Caco-2 (cell line): ENCODE results near the gene PNLIPRP2. TPM values are rescaled to one million over a fixed set of nuclear protein-coding genes. Genes with fewer than 3 reads are reported as not detected.

ENCODE experiments used
- BruUV-seq: library from RNA; stranded (reverse); fragments of 400-500 nt; replicated peaks from 2 replicates; lab custom pipeline; 2021; lab: Mats Ljungman, UMichigan
- CTCF ChIA-PET: fragments of 300-600 bp; sonication (Branson Sonifier 250); formaldehyde crosslinking; loops from one replicate; lab custom pipeline; 2022; ENCODE audit warnings: antibody characterized with exemption; lab: Charles Lee
- POLR2A ChIA-PET: fragments of 300-600 bp; sonication (Branson Sonifier 250); formaldehyde crosslinking; loops from one replicate; lab custom pipeline; 2022; ENCODE audit warnings: antibody characterized with exemption; lab: Charles Lee
- DNase-seq, 2 experiments: peaks; one replicate each; pipeline versions ENCODE4 v3.0.0 to v3.0.0-alpha.2; 2020 to 2022
- H3K27me3 ChIP-seq: replicated peaks from 2 replicates; pipeline ENCODE4 v1.6.0; 2011; ENCODE audit warnings: low read length; ENCODE audit not compliant: control insufficient read depth, insufficient read depth
- H3K36me3 ChIP-seq: 2 replicates; pipeline ENCODE4 v1.5.1; 2011; ENCODE audit warnings: low read length; ENCODE audit not compliant: control insufficient read depth, insufficient read depth
- H3K4me1 ChIP-seq: fragments of 250-450 bp; sonication (Bioruptor Pico); 2 replicates; pipeline ENCODE4 v1.5.1; 2020; ENCODE audit warnings: mild to moderate bottlenecking
- H3K4me3 ChIP-seq: 2 replicates; pipeline ENCODE4 v1.5.1; 2011; ENCODE audit warnings: low read depth, mild to moderate bottlenecking, control low read depth, low read length
- H3K9me3 ChIP-seq: fragments of 250-450 bp; sonication (Bioruptor Pico); 2 replicates; pipeline ENCODE4 v1.5.1; 2020; ENCODE audit warnings: mild to moderate bottlenecking, moderate library complexity
- H3K27ac Mint-ChIP-seq: one replicate; pipeline ENCODE4 v1.8.0; 2022; ENCODE audit warnings: mixed read lengths; ENCODE audit not compliant: unreplicated experiment
- H3K27me3 Mint-ChIP-seq: one replicate; pipeline ENCODE4 v1.8.0; 2022; ENCODE audit warnings: mixed read lengths; ENCODE audit not compliant: insufficient read depth, unreplicated experiment
- H3K36me3 Mint-ChIP-seq: one replicate; pipeline ENCODE4 v1.8.0; 2022; ENCODE audit warnings: mild to moderate bottlenecking, mixed read lengths; ENCODE audit not compliant: insufficient read depth, unreplicated experiment
- H3K4me1 Mint-ChIP-seq: one replicate; pipeline ENCODE4 v1.8.0; 2022; ENCODE audit warnings: low read depth, mixed read lengths; ENCODE audit not compliant: unreplicated experiment
- H3K4me3 Mint-ChIP-seq: one replicate; pipeline ENCODE4 v1.8.0; 2022; ENCODE audit warnings: mild to moderate bottlenecking, moderate library complexity, mixed read lengths; ENCODE audit not compliant: unreplicated experiment
- H3K9me3 Mint-ChIP-seq: one replicate; pipeline ENCODE4 v1.8.0; 2022; ENCODE audit warnings: mixed read lengths; ENCODE audit not compliant: unreplicated experiment
- CTCF ChIP-seq, 2 experiments: fragments of 200-600 bp in 1 of 2; IDR thresholded peaks; 1 replicate in 1 of 2; 2 replicates in 1 of 2; pipeline versions ENCODE4 v1.5.1 to v1.8.0; 2011 to 2022; ENCODE audit warnings: antibody characterized with exemption in 1 of 2, control low read depth in 1 of 2, inconsistent platforms in 1 of 2, low read depth in 1 of 2, low read length in 1 of 2, mild to moderate bottlenecking in 1 of 2, moderate library complexity in 1 of 2; ENCODE audit not compliant: insufficient read depth in 1 of 2, severe bottlenecking in 1 of 2, unreplicated experiment in 1 of 2
- intact Hi-C: fragments of 100-400 bp; cut with micrococcal nuclease; formaldehyde crosslinking; loops from one replicate; pipeline ENCODE4 v1.10.0; 2022; ENCODE audit not compliant: unreplicated experiment
- total RNA-seq: library from RNA; stranded (reverse); gene quantifications from 2 replicates; pipeline ENCODE4 v1.2.3, GENCODE V29; 2022

Gene PNLIPRP2
- total RNA-seq, 1 experiment from 2014 or later, result 1.00 TPM

DNA sequence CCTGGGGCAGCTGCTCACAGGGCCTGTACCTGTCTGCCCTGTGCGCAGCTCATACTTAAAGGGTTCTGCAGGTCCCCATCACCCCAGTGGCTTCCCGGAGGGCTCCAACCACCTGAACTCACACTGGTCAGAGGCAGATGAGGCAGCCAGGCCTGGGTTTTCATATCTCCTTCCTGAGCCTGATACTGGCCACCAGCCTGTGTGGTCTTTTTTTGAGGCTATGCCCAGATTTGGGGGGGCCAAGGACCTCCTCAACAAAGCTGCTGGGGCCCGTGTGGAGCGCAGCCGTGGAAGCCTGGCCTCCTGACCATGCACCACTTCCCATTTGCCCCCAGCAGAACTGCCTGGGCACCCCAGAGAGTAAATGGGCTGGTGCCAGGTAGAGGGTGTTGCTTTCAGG is 25.7 kb downstream of the PNLIPRP2 start:
- no peaks in the 10 kb centered on the region for H3K4me1 ChIP-seq
- H3K9me3 ChIP-seq, result no peaks in the 10 kb centered on the region
- no peak overlapping the region for H3K4me3 ChIP-seq
- Mint-ChIP-seq H3K4me1 (no peaks in the 10 kb centered on the region), H3K36me3 (no peaks in the 10 kb centered on the region), H3K4me3 (no peak overlapping the region), H3K27me3 (peaks cover 14% of the 10 kb centered on the region), H3K9me3 (no peaks in the 10 kb centered on the region), H3K27ac (no peak overlapping the region)
- no peak for TF ChIP-seq CTCF (IDR thresholded peaks at IDR 0.05; ENCODE audit: insufficient read depth in 1 of 2, low read depth in 1 of 2, low read length in 1 of 2, severe bottlenecking in 1 of 2, unreplicated experiment in 1 of 2)
- no peak for DNase-seq
- ChIA-PET POLR2A (interaction anchor here (0.6 kb wide), 1 partner anchor 96 kb away, joined by 3 read pairs; no protein-coding TSS in a partner anchor), CTCF (no interaction called here)
- H3K27me3 ChIP-seq, result no peaks in the 10 kb centered on the region
- intact Hi-C loops, result no loop called here
- H3K36me3 ChIP-seq, result no peaks in the 10 kb centered on the region
- no TSS peak for BruUV-seq

GRCh38 chr10:116648903-116649302 is 28.1 kb downstream of the PNLIPRP2 start:
- no peak for TF ChIP-seq CTCF (IDR thresholded peaks at IDR 0.05; ENCODE audit: insufficient read depth in 1 of 2, low read depth in 1 of 2, low read length in 1 of 2, severe bottlenecking in 1 of 2, unreplicated experiment in 1 of 2)
- no peak overlapping the region for H3K4me3 Mint-ChIP-seq
- no peaks in the 10 kb centered on the region for H3K4me1 Mint-ChIP-seq
- H3K36me3 Mint-ChIP-seq, result no peaks in the 10 kb centered on the region
- no peak overlapping the region for H3K27ac Mint-ChIP-seq
- DNase-seq, result no peak
- Histone ChIP-seq H3K4me1 (no peaks in the 10 kb centered on the region), H3K9me3 (no peaks in the 10 kb centered on the region), H3K4me3 (no peak overlapping the region), H3K27me3 (no peaks in the 10 kb centered on the region), H3K36me3 (no peaks in the 10 kb centered on the region)
- H3K27me3 Mint-ChIP-seq, result peaks cover 18% of the 10 kb centered on the region
- no peaks in the 10 kb centered on the region for H3K9me3 Mint-ChIP-seq
- no TSS peak for BruUV-seq
- ChIA-PET POLR2A (no interaction called here), CTCF (no interaction called here)
- intact Hi-C loops, result no loop called here

- no peaks in the 10 kb centered on the region for H3K4me1 ChIP-seq
- peaks cover 18% of the 10 kb centered on the region for H3K27me3 Mint-ChIP-seq
- no peaks in the 10 kb centered on the region for H3K36me3 Mint-ChIP-seq
- no peaks in the 10 kb centered on the region for H3K9me3 ChIP-seq
- no peak for DNase-seq
- POLR2A ChIA-PET, result no interaction called here
- no peak for TF ChIP-seq CTCF (IDR thresholded peaks at IDR 0.05; ENCODE audit: insufficient read depth in 1 of 2, low read depth in 1 of 2, low read length in 1 of 2, severe bottlenecking in 1 of 2, unreplicated experiment in 1 of 2)
- CTCF ChIA-PET, result no interaction called here
- no peak overlapping the region for H3K27ac Mint-ChIP-seq
- H3K4me3 ChIP-seq, result no peak overlapping the region
- no peaks in the 10 kb centered on the region for H3K27me3 ChIP-seq
- H3K9me3 Mint-ChIP-seq, result no peaks in the 10 kb centered on the region
- H3K36me3 ChIP-seq, result no peaks in the 10 kb centered on the region
- intact Hi-C loops, result no loop called here
- BruUV-seq, result no TSS peak
- no peak overlapping the region for H3K4me3 Mint-ChIP-seq
- no peaks in the 10 kb centered on the region for H3K4me1 Mint-ChIP-seq
Measured at GRCh38 chr10:116653885-116654284, 33.1 kb downstream of the PNLIPRP2 start.
